GM21717 (cell line): ENCODE results near the gene BRD7.
A peak's percentile ranks its signal among the peaks of the same experiment; 100 is the strongest.

ENCODE experiments used
- ATAC-seq: cut with Tn5 transposase; IDR thresholded peaks from one replicate; pipeline ENCODE4 v1.9.1; 2021; ENCODE audit warnings: mild to moderate bottlenecking, moderate library complexity; ENCODE audit not compliant: unreplicated experiment

BRD7 gene

GRCh38 chr16:50293041-50293783, 75.6 kb downstream of the BRD7 start:
- no peak for ATAC-seq

DNA sequence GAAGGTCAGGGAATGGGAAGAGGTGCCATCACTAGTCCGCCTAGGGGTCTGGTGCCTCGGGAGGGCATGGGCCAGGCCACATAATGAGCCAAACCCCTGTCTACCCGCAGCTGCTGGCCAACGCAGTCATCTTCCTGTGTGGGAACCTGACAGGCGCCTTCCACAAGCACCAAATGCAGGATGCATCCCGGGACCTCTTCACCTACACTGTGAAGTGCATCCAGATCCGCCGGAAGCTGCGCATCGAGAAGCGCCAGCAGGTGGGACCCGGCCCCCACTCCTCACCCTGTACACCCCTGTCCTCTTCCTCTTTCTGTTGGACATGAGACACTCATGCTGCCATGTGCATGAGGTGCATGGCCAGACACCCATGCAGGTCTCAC, 76.2 kb downstream of the BRD7 start:
- no peak for ATAC-seq

DNA sequence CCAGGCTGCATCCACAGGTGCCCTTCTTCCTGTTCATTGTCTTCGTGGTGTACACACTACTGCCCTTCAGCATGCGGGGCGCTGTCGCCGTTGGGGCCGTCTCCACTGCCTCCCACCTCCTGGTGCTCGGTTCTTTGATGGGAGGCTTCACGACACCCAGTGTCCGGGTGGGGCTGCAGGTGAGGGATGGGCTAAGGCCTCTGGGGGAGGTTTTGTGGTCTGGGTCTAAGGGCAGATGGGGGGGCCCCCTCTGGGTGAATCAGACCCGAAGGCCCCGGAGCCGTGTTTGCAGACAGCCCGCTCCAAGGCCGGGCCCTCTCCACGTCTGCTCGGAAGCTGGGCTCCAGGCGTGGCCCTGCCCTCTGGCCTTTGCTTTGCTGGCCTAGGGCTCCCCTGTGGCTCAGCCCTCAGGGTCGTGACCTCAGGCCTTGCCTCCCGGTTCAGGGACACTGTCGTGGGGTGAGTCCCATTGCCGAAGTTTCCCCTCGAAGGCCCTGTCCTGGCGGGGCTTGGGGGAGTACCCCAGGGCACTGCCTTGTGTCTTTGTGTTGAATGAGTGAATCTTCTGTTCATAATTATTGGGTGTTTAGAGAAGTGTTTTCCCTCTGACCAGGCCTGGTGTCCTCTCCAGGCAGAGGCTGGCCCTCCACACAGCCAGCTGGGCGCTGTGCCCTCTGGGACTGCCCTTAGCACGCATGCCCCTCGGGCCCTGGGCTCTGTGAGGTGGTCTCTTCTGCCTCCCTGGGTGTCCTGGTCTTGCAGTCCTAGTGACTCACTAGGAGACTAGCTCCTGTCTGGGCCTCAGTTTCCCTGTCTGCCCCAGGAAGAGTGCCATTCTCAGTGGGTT, 76.8 kb downstream of the BRD7 start:
- no peak for ATAC-seq

- no peak for ATAC-seq
Observed at GRCh38 chr16:50290856-50291255, 77.9 kb downstream of the BRD7 start.

- no peak for ATAC-seq
Observed at GRCh38 chr16:50289950-50290764, 78.6 kb downstream of the BRD7 start.

DNA sequence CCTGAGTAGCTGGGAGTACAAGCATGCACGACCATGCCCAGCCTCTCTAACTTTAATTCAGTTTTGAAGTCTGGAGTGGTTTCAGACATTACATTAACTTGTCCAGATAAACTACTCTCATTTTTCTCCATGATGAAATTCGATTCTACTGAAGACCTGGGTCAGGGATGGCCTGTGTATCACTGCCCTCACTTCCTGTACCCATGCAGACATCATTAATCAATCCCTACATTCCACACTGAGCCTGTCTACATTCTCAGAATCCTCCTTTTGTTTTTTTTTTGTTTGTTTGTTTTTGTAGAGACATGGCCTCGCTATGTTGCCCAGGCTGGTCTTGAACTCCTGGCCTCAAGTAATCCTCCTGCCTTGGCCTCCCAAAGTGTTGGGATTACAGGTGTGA, 79.9 kb downstream of the BRD7 start:
- no peak for ATAC-seq

GRCh38 chr16:50288026-50288425, 80.8 kb downstream of the BRD7 start:
- ATAC-seq, result no peak

GRCh38 chr16:50286681-50287080, 82.1 kb downstream of the BRD7 start:
- no peak for ATAC-seq

GRCh38 chr16:50285406-50286003, 83.3 kb downstream of the BRD7 start:
- ATAC-seq, result no peak

DNA sequence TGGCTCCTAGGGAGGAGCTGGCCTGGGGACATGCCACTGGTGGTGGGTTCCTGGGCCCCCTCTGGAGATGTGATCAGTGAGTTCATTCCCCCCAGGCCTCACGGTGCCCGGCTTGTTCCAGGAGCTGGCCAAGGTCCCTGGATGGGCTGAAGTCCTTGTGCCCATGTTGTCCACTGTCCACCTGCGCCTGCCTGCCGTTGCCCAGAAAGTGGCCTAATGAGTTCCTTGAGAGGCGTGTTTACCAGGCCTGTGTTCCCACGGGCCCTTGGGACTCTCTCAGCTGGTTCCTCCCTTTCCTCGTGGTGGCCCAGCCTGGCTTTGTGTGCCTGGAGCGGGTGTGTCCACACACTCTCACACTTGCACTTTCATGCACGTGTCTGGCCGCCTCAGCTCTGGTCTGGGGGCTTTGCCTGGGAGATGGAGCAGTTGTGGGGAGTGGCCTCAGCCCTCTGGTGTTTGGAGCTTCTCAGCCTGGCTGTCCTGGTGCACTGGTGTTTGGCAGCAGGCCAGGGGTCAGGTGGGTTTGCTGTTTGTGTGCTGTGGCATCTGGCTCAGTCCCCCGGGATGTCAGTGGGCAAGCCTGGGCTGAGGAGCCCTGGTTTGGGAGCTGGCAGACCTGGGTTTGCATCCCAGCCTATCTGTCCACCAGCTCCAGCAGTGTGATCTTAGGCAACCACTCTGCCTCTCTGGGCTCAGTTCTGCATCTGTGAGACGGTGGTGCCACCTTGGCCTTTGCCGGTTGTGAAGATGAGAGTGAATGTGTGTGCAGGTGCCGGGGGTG, 84.5 kb downstream of the BRD7 start:
- no peak for ATAC-seq

- ATAC-seq, result no peak
Observed at GRCh38 chr16:50282955-50283631, 85.7 kb downstream of the BRD7 start.

DNA sequence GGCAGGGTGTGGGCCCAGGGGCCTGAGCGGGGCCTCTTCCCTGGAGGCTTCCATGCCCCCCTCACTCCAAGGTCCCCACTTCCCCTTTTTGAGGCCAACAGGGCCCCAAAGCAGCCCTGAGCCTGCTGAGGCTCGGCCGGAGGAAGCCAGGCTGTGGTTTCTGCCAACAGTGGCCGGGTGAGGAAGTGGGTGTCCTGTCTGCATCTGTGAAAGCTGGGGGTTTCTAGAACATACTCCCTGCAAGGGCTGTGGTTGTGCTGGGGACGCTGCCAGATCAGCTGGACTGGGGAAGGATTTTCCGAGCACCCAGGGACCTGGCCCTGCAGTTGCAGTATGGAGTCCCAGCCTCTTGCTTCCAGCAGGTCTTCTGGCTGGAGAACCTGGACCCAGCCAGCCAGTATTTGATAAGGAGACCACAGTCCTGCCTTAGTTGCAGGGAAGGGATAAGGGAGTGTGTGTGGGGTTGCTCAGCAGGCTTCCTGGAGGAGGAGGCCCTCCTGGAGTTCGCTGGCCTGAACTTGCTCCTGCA, 86.7 kb downstream of the BRD7 start:
- ATAC-seq, result peak; percentile 91

DNA sequence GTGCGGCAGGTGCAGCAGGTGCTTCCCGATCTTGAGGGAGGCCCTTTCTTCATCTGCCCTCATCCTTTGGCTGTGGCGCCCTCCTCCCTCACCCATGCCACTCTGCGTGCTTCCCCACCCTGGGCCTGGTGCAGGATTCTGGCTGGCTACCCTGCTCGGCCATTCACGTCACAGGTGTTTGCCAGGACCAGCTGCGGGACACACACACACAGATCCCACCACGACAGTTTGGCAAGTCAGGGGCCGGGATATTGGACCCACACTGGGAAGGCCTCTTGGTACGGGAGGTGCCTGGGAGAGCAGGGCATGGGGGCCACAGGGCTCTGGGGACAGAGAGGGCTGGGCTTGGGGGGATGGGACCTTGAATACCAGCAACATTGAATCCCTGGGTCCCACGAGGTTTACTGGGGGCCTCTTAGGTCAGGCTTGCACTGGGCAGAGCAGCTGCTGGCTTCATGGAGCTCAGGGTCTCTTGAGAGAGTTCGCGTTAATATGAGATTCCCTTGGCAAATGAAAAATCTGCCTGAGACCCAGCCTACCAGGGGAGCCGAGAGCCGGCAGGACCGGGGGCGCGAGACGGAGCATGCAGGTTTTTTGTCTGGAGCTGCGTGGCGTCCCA, 87.3 kb downstream of the BRD7 start:
- ATAC-seq, result peak; percentile 1

- ATAC-seq, result no peak
Observed at GRCh38 chr16:50280932-50281331, 87.9 kb downstream of the BRD7 start.

DNA sequence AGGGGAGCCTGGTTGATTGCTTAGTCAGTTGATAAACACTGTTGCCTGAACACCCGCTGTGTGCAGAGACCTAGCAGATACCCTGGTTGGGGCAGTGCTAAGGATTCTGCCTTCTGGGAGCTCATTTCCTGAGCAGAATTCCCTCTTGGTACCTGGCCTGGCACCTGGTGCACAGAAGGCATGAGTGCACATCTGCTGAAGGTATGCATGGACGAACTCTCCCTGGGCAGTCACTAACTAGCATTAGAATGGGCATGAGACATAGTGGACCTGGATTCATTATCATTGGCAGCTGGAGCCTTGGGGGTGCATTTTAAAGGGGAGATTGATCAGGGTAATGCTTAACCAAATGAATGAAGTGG, 89.3 kb downstream of the BRD7 start:
- ATAC-seq, result no peak

DNA sequence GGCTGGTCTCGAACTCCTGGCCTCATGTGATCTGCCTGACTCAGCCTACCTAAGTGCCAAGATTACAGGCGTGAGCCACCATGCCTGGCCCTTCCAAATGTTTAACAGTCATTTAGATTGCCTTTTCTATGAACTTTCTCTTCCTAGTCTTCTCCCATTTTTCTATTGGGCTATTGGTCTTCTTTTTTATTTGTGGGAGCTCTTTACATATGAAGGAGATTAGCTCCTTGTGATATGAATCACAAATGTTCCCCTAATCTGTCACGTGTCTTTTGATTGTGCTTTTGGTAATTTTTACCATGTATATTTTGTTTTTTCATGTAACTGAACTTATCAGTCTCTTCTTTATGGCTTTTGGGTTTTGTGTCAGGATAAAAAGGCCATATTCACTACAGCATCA, 90.5 kb downstream of the BRD7 start:
- ATAC-seq, result no peak

- ATAC-seq, result no peak
Observed at GRCh38 chr16:50276801-50277555, 91.8 kb downstream of the BRD7 start.

GRCh38 chr16:50276326-50276640, 92.5 kb downstream of the BRD7 start:
- ATAC-seq, result no peak
